CD4-positive, alpha-beta T cell (primary cell): ENCODE measurements around the gene COL7A1. TPM values are rescaled to one million over a fixed set of nuclear protein-coding genes. Genes with fewer than 3 reads are reported as not detected.

Experiments used
- ATAC-seq: fragments of 200-7000 bp; cut with Tn5 transposase; one replicate; pipeline ENCODE4 v1.10.0; 2022; ENCODE audit warnings: mild to moderate bottlenecking; ENCODE audit not compliant: poor library complexity
- CTCF ChIA-PET: fragments of 350-600 bp; sonication (Branson Sonifier 250); formaldehyde crosslinking; loops from one replicate; lab custom pipeline; 2021; ENCODE audit warnings: antibody characterized with exemption, inconsistent platforms; lab: Charles Lee
- POLR2A ChIA-PET: fragments of 350-600 bp; sonication (Branson Sonifier 250); formaldehyde crosslinking; loops from one replicate; lab custom pipeline; 2021; ENCODE audit warnings: antibody characterized with exemption, inconsistent platforms; lab: Charles Lee
- DNase-seq, 14 experiments: peaks; one replicate each; pipeline ENCODE4 v3.0.0-alpha.2; 2013 to 2020; ENCODE audit warnings: mixed read lengths in 2 of 14
- H3K27ac ChIP-seq, 2 donors: one replicate each; pipeline versions ENCODE4 v1.5.1 to v1.7.0; 2013; ENCODE audit warnings: low read length in 2 of 2, low read depth in 1 of 2, mild to moderate bottlenecking in 1 of 2
- H3K27me3 ChIP-seq, 2 experiments: 1 replicate in 1 of 2; 2 replicates in 1 of 2; pipeline versions ENCODE4 v1.6.1 to v1.7.0; 2013; ENCODE audit warnings: low read length in 2 of 2, control low read depth in 1 of 2, mild to moderate bottlenecking in 1 of 2, moderate library complexity in 1 of 2; ENCODE audit not compliant: insufficient read depth in 2 of 2, control insufficient read depth in 1 of 2
- H3K36me3 ChIP-seq: one replicate; pipeline ENCODE4 v1.6.1; 2013; ENCODE audit warnings: low read length, control low read depth; ENCODE audit not compliant: insufficient read depth
- H3K4me1 ChIP-seq: one replicate; pipeline ENCODE4 v1.6.1; 2013; ENCODE audit warnings: low read length, control low read depth; ENCODE audit not compliant: insufficient read depth
- H3K4me3 ChIP-seq: one replicate; pipeline ENCODE4 v1.5.1; 2013; ENCODE audit warnings: mild to moderate bottlenecking, low read length, moderate library complexity
- H3K9me3 ChIP-seq, 2 experiments: 1 replicate in 1 of 2; 2 replicates in 1 of 2; pipeline versions ENCODE4 v1.6.1 to v1.7.0; 2013; ENCODE audit warnings: low read length in 2 of 2, mild to moderate bottlenecking in 2 of 2, control low read depth in 1 of 2, moderate library complexity in 1 of 2; ENCODE audit not compliant: control insufficient read depth in 1 of 2, insufficient read depth in 1 of 2
- H3K27ac Mint-ChIP-seq: one replicate; pipeline ENCODE4 v1.8.0; 2020; ENCODE audit warnings: mixed read lengths
- H3K27me3 Mint-ChIP-seq: one replicate; pipeline ENCODE4 v1.8.0; 2021; ENCODE audit warnings: mixed read lengths
- H3K36me3 Mint-ChIP-seq: one replicate; pipeline ENCODE4 v1.8.0; 2021; ENCODE audit warnings: low read depth, mixed read lengths
- H3K4me1 Mint-ChIP-seq: one replicate; pipeline ENCODE4 v1.8.0; 2021; ENCODE audit warnings: low read depth, mixed read lengths
- H3K4me3 Mint-ChIP-seq: one replicate; pipeline ENCODE4 v1.8.0; 2020; ENCODE audit warnings: mild to moderate bottlenecking, mixed read lengths
- H3K9me3 Mint-ChIP-seq: one replicate; pipeline ENCODE4 v1.8.0; 2020; ENCODE audit warnings: mixed read lengths
- intact Hi-C, 2 experiments: fragments of 100-400 bp; cut with DNase I in 1 of 2; cut with micrococcal nuclease in 1 of 2; formaldehyde crosslinking; loops; one replicate each; pipeline versions ENCODE4 v1.15.1 to v1.9.0; 2023 to 2025; cut with DNase I, micrococcal nuclease
- total RNA-seq, 174 experiments: library from RNA in 2 of 174; stranded (reverse) in 2 of 174; gene quantifications; one replicate each; pipeline ENCODE4 v1.2.3 and lab custom pipeline; 2021 to 2026
- TF ChIP-seq, protein P1 (sequence below): fragments of 200-600 bp; IDR thresholded peaks from one replicate; pipeline ENCODE4 v1.8.0; 2022; ENCODE audit warnings: antibody characterized with exemption, mild to moderate bottlenecking

The COL7A1 gene
- total RNA-seq, 2 experiments from 2014 or later = 0.73 to 0.93 TPM

DNA sequence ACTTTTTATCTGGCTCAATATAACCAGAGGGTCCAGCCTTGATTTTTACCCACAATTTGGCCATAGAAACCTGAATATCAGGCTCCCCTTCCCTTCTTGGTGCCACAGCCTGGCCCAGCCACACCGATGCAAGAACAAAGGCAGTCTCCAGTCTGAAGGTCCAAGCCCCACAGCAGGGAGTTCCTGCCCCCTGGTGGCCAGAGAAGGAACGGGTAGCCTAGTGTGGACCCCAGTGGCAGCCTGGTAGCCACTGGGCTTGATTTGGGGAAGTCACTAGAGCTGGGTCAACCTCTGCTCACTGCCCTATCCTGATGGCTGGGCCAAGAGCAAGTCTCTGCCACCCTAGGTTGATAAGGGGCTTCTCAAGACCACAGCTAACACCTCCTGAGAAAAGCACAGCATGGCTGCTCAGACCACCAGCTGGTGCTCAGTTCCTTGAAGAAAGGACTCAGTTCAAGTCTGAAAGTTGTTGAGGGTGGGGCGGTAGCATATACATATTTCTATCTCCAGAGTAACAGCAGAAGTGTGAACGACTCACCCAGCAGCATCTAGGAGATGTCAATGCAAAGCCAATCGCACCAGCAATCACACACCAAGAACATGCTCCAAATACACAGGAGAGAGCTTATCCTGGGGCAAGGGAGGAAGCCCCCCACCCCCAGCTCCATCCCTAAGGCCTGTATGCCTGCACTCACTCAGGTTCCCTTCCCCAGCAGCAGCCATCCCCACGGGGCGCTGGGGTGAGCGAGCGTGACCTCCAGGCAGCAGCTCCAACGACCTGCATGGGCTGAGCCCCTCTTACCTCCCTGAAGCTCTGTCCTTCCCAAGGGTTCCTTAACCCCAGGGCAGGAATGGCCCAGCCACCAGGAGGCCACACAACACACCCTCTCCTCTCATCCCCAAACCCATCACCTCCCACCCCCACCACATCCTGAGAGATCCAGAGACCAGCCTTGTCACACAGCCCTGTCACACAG, 46.1 kb downstream of the COL7A1 start:
- no peaks in the 10 kb centered on the region for H3K9me3 ChIP-seq
- Mint-ChIP-seq H3K4me3 (no peak overlapping the region), H3K36me3 (no peaks in the 10 kb centered on the region), H3K27ac (no peak overlapping the region), H3K27me3 (no peaks in the 10 kb centered on the region), H3K9me3 (no peaks in the 10 kb centered on the region), H3K4me1 (peaks cover 21% of the 10 kb centered on the region)
- peak; percentile 72 to 90 (median 81) for DNase-seq
- no peaks in the 10 kb centered on the region for H3K27me3 ChIP-seq
- H3K4me3 ChIP-seq = no peak overlapping the region
- CTCF ChIA-PET = interaction anchor here (0.5 to 2.8 kb wide), 11 partner anchors 10 to 286 kb away, joined by 3 to 33 read pairs (median 4); partner anchors contain the start of genes CCDC51 and TMA7
- POLR2A ChIA-PET = interaction anchor here (0.7 to 3.4 kb wide), 7 partner anchors 9 to 148 kb away, joined by 3 to 12 read pairs (median 5); partner anchors contain the start of genes ATRIP, CCDC51, PFKFB4 and TMA7
- H3K27ac ChIP-seq = no peak overlapping the region
- intact Hi-C loops = loop anchor here (1.0 to 5.0 kb wide), 6 partner anchors 42 to 276 kb away; a partner anchor contains a TSS
- H3K36me3 ChIP-seq = no peaks in the 10 kb centered on the region
- H3K4me1 ChIP-seq = peaks cover 17% of the 10 kb centered on the region
- TF ChIP-seq, protein P1, sequence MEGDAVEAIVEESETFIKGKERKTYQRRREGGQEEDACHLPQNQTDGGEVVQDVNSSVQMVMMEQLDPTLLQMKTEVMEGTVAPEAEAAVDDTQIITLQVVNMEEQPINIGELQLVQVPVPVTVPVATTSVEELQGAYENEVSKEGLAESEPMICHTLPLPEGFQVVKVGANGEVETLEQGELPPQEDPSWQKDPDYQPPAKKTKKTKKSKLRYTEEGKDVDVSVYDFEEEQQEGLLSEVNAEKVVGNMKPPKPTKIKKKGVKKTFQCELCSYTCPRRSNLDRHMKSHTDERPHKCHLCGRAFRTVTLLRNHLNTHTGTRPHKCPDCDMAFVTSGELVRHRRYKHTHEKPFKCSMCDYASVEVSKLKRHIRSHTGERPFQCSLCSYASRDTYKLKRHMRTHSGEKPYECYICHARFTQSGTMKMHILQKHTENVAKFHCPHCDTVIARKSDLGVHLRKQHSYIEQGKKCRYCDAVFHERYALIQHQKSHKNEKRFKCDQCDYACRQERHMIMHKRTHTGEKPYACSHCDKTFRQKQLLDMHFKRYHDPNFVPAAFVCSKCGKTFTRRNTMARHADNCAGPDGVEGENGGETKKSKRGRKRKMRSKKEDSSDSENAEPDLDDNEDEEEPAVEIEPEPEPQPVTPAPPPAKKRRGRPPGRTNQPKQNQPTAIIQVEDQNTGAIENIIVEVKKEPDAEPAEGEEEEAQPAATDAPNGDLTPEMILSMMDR = peak; percentile 82
- peak; percentile 99 for ATAC-seq

DNA sequence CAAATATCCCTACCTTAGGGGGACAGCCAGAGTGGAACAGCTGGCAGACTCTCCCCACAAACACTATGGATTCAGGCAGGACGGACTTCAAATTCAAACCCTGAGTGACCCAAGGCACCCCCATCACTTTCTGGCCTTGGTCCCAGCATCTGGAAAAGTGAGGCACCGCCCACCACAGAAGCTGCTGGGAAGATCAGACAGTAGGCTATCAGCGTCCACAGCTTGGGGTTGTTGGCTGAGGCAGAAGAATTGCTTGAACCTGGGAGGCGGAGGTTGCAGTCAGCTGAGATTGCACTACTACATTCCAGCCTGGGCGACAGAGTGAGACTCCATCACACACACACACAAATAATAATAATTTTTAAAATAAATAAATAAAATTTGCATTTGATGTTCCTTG, 47.0 kb downstream of the COL7A1 start:
- Histone ChIP-seq H3K4me1 (peaks cover 17% of the 10 kb centered on the region), H3K4me3 (no peak overlapping the region), H3K27me3 (no peaks in the 10 kb centered on the region), H3K36me3 (no peaks in the 10 kb centered on the region), H3K9me3 (no peaks in the 10 kb centered on the region), H3K27ac (no peak overlapping the region)
- Mint-ChIP-seq H3K4me3 (no peak overlapping the region), H3K36me3 (no peaks in the 10 kb centered on the region), H3K4me1 (peaks cover 21% of the 10 kb centered on the region), H3K9me3 (no peaks in the 10 kb centered on the region), H3K27ac (no peak overlapping the region), H3K27me3 (no peaks in the 10 kb centered on the region)
- DNase-seq (no peak), ATAC-seq (no peak)
- POLR2A ChIA-PET = interaction anchor here (2.3 to 3.4 kb wide), 2 partner anchors 10 to 108 kb away, joined by 7 to 12 read pairs; partner anchors contain the start of genes CCDC51, PFKFB4 and TMA7
- intact Hi-C loops = loop anchor here (1.0 to 5.0 kb wide), 6 partner anchors 41 to 275 kb away; a partner anchor contains a TSS
- CTCF ChIA-PET = interaction anchor here (1.2 to 2.8 kb wide), 4 partner anchors 90 to 147 kb away, joined by 4 to 33 read pairs (median 16); partner anchors contain the start of genes CCDC51 and TMA7
- TF ChIP-seq, protein P1 = no peak

DNA sequence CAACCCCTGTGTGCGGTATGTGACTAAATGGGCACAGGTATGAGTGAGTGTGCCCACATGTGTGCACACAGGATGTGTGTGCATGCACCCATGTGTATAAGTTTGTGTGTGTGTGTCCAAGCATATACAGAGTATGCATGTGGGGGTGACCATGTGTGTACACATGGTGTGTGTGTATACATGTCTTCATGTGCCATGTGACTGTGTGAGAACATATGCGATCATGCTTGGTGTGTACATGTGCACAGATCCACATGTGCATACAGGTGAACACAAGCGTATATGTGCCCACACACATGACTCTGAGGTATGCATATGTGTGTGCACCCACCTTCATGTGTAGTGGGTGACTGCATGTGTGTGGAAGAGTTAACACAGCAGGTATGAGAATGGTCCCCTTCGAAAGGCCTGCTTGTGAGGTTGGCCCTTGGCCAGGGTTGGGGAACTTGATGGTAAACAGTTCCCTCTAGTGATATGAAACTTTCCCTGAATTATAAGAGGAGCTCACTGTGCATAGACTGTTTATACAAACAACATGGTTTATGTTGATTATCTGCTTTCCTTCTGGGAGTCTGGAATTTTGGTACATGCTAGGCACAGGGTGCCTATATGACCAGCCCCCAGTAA, 48.8 kb downstream of the COL7A1 start:
- ChIA-PET CTCF (interaction anchor here (0.7 kb wide), 1 partner anchor 110 kb away, joined by 4 read pairs; no protein-coding TSS in a partner anchor), POLR2A (interaction anchor here (0.6 to 1.0 kb wide), 5 partner anchors 71 to 145 kb away, joined by 3 to 5 read pairs (median 4); partner anchors contain the start of genes ATRIP, CCDC51 and TMA7)
- Histone ChIP-seq H3K27ac (no peak overlapping the region), H3K9me3 (no peaks in the 10 kb centered on the region), H3K27me3 (no peaks in the 10 kb centered on the region), H3K36me3 (no peaks in the 10 kb centered on the region), H3K4me3 (no peak overlapping the region), H3K4me1 (peaks cover 17% of the 10 kb centered on the region)
- peaks cover 21% of the 10 kb centered on the region for H3K4me1 Mint-ChIP-seq
- H3K27me3 Mint-ChIP-seq = no peaks in the 10 kb centered on the region
- TF ChIP-seq, protein P1 = no peak
- no peak overlapping the region for H3K4me3 Mint-ChIP-seq
- H3K9me3 Mint-ChIP-seq = no peaks in the 10 kb centered on the region
- intact Hi-C loops = loop anchor here in 1 of 2 experiments (5.0 kb wide), 1 partner anchor 109 kb away; no protein-coding TSS in a partner anchor
- no peaks in the 10 kb centered on the region for H3K36me3 Mint-ChIP-seq
- DNase-seq (peak in 3 of 14 experiments; percentile 32 to 48 (median 43)), ATAC-seq (no peak)
- H3K27ac Mint-ChIP-seq = no peak overlapping the region
